Pulmonary artery endothelial cell (primary cell): ENCODE data around the gene KCNIP3. TPM values are rescaled to one million over a fixed set of nuclear protein-coding genes. Genes with fewer than 3 reads are reported as not detected.

Experiments used
- DNase-seq: peaks from one replicate; pipeline ENCODE4 v3.0.0-alpha.2; 2011; ENCODE audit warnings: low read depth, low spot score
- total RNA-seq: library from RNA; depleted of rRNA; stranded (reverse); fragments of >200 nt; gene quantifications from 2 replicates; pipeline ENCODE4 v1.2.3, GENCODE V29; 2014

The KCNIP3 gene
- total RNA-seq, 1 donor from 2014 or later: 0.33 TPM

- no peak for DNase-seq
These were observed 2.4 kb upstream of the KCNIP3 start for GRCh38 chr2:95294579-95295250.

- DNase-seq: no peak
These were observed 1.8 kb upstream of the KCNIP3 start for GRCh38 chr2:95295376-95295775.

- no peak for DNase-seq
These were observed 1.1 kb upstream of the KCNIP3 start for GRCh38 chr2:95296011-95296410.

- no peak for DNase-seq
These were observed 670 bp downstream of the KCNIP3 start for GRCh38 chr2:95297639-95298395.

- DNase-seq: no peak
These were observed 1.5 kb downstream of the KCNIP3 start for GRCh38 chr2:95298486-95299111.

- DNase-seq: no peak
These were observed 2.8 kb downstream of the KCNIP3 start for GRCh38 chr2:95299961-95300360.

- DNase-seq: no peak
These were observed 3.3 kb downstream of the KCNIP3 start for GRCh38 chr2:95300450-95300849.

GRCh38 chr2:95301186-95301585 is 4.0 kb downstream of the KCNIP3 start:
- no peak for DNase-seq

- no peak for DNase-seq
These were observed 4.9 kb downstream of the KCNIP3 start for GRCh38 chr2:95301876-95302641.

- DNase-seq: no peak
These were observed 6.2 kb downstream of the KCNIP3 start for GRCh38 chr2:95303191-95303919.

GRCh38 chr2:95305380-95306061 is 8.4 kb downstream of the KCNIP3 start:
- DNase-seq: no peak

GRCh38 chr2:95306336-95306895 is 9.3 kb downstream of the KCNIP3 start:
- DNase-seq: no peak

- no peak for DNase-seq
These were observed 9.9 kb downstream of the KCNIP3 start for GRCh38 chr2:95307036-95307435.

GRCh38 chr2:95307878-95308277 is 10.7 kb downstream of the KCNIP3 start:
- DNase-seq: no peak

- DNase-seq: no peak
These were observed 11.4 kb downstream of the KCNIP3 start for GRCh38 chr2:95308426-95308990.

- DNase-seq: no peak
These were observed 12.5 kb downstream of the KCNIP3 start for GRCh38 chr2:95309599-95309998.

GRCh38 chr2:95310216-95310615 is 13.1 kb downstream of the KCNIP3 start:
- DNase-seq: no peak

- no peak for DNase-seq
These were observed 13.5 kb downstream of the KCNIP3 start for GRCh38 chr2:95310651-95311050.

GRCh38 chr2:95311815-95312542 is 14.8 kb downstream of the KCNIP3 start:
- no peak for DNase-seq
